GM18867 (cell line): Measurements from ENCODE around the gene IMPACT.

Experiments used
- ATAC-seq: cut with Tn5 transposase; IDR thresholded peaks from one replicate; pipeline ENCODE4 v1.9.1; 2021; ENCODE audit warnings: mild to moderate bottlenecking, moderate library complexity; ENCODE audit not compliant: unreplicated experiment

The IMPACT gene

DNA sequence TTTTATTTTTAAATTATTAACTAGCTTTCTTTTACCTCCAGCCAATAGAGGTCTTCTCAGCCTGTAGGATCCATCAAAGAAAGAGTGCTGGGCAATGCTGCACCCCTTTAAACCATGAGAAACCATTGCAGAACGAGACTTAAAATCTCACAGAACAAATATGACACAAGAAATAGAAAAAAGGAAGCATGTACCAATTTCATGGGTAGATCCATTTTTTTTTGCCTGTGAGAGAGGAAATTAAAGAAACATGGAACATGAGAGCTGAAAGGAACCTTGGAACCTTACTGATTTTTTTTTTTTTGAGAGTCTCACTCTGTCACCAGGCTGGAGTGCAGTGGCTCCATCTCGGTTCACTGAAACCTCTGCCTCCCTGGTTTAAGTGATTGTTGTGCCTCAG lies 47.9 kb downstream of the IMPACT start:
- no peak for ATAC-seq

DNA sequence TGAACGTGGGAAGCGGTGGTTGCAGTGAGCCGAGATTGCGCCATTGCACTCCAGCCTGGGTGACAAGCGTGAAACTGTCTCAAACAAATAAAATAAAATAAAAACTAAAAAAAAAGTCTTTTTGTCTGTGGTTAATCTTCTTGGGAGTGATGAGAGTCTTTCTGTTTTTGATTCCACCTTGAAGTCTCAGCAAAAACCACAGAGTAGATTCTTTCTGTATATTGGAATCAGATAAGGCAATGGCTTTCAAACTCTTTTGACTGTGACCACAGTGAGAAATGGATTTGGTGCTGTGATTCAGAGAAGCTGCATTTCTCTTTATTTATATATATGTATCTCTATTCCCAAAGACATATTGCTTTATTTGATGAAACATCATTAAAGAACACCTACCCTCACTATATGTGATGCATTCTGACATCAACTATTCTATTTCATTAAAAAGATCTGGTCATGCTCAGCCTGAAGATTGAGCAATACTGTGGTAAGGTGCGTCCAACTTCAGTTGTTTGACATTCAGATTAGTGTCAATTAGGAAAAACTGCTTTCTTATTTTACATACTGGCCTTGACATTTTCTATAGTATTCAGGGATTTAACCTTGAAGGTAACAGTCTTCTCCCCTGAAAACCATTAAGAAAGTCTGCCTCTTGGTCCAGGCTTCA lies 49.6 kb downstream of the IMPACT start:
- no peak for ATAC-seq

- no peak for ATAC-seq
Observed at GRCh38 chr18:24479371-24479770, 52.9 kb downstream of the IMPACT start.

GRCh38 chr18:24482821-24483220 lies 56.4 kb downstream of the IMPACT start:
- no peak for ATAC-seq

DNA sequence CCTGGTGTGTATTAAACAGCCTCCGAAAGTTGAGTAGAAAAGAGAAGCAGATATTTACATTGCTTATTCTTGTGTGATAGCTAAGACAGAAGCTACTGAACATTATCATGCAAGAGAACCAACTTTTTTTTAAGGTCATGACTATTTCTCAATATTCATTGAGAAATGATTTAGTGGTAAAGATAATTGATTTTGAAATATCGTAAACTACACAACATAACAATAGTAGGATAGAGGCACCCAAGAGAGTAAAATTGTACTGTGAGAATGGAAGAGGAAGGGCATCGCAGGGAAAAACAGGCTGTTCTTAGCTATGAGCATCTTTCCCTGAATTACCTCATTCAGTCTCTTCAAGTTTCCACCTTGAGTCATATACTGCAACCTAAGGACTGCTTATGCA lies 59.2 kb downstream of the IMPACT start:
- ATAC-seq, result no peak

DNA sequence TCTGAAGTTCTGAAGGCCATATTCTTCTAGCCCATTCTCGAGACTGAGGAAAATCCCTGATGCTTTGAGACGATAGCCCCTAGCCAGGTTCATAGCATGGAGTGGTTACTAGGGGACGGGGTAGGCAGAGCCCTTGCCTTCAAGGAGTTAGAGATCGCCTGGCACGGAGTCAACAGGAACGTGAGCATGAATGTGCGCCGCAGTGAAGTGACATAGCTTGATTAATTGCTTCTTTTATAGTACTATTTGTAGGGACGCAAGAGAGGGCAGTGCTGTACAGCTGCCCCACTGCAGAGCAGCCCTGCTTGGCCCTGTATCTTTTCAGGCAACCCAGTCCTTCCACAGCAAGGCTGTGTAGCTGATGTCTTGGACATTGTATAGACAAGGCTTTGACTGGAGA lies 60.2 kb downstream of the IMPACT start:
- ATAC-seq, result no peak

DNA sequence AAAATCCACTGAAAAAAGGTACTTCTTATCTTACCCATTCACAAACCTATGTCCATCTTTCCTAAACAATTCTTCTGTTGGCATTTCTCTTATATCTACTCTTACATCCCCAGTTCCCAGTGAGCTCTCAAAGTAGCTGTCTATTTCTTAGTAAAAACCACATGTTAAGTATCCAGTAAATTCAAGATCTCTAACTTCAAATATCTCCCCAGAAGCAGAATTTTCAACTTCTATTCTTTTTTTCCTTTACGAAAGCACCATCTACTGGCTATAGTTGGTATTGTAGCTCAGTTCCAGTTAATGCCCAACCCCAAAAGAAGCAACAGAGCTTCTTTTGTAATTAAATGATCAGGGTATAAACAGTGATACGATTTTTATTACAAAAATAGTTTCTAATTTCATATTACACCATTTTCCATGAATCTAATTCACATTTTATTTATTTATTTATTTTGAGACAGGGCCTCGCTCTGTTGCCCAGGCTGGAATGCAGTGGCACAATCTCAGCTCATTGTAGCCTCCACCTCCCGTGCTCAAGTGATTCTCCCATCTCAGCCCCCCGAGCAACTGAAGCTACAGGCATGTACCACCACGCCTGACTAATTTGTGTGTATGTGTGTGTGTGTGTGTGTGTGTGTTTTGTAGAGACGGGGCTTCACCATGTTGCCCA lies 62.5 kb downstream of the IMPACT start:
- ATAC-seq, result no peak

- no peak for ATAC-seq
Observed at GRCh38 chr18:24490539-24490938, 64.1 kb downstream of the IMPACT start.

DNA sequence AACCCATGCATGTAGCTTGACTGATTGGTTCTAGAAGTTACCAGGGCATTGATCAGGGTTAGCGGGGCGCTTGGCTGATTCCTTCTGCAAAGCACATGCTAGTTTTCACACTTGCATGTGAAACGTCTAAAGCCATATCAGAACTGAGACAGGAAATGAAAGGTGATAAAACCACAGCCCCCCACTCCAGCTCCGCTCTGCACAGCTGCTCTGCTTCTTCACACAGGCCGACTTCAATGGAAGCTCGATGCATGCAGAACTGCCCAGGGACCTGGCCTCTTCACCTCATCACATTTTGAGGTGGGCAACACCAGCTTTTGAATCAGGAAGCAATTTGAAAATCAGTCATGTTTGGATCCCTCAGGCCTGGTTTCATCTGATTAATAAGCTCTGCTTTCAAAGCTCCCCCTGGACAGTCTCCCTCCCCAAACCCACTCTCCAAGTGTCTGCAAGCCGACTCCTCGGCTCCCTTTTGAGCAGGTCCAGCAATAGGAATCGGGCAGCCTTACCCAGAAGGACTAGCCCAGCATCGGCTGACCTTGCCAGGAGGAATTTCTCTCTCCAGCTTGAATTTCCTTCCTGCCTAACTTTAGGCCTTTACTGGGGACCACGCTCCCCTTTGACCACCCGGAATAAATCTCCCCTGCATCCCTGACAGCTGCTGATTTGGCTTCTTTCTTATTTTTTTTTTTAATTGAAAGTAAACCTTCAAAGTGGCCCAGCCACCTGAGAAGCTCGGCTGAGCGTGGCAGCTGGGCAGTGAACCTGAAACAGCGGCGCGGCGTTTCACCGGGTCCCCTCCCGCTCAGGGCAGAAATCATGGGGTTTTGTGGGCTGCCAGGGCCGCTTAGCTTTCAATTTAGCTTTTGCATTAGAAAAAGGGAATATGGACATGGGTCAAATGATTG lies 65.7 kb downstream of the IMPACT start:
- peak; percentile 89 for ATAC-seq

DNA sequence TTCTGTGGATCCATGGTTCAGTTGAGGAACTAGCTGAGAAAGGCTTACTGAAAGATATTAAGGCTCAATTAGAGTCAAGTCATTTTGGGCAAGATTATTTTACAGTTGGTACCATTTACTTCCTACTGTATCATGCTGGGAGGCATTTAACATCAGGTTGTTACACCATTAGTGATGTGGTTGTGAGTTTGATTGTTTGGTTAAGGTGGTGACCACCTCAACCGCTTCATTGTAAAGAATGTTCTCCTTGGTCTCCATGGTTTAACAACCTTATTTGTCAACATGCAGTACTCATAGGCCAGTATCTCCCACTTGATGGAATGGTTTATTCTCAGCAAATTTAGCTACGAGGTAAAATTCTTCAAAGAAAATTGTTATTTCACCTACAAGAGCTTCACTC lies 68.1 kb downstream of the IMPACT start:
- ATAC-seq, result no peak

GRCh38 chr18:24497031-24497754 lies 70.7 kb downstream of the IMPACT start:
- ATAC-seq, result no peak

DNA sequence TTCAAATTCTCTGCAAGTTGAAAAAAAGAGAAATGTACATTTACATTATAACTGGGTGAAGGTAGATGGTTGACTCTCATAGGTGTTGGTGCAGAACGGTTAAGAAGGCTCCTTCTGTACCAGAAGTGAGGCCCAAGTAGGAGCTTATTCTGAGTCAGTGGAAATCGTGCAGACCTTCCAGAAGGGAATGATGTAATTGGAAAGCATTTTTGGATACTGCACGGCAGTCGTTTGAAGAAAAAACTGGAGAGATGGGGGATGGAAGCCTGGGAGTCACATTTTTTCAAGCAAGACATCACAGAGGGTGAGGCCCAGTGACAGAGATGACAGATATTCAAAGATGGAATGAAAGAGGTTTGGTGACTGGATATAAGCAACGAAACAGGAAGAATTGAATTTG lies 73.3 kb downstream of the IMPACT start:
- ATAC-seq, result no peak

GRCh38 chr18:24500217-24500616 lies 73.7 kb downstream of the IMPACT start:
- no peak for ATAC-seq

DNA sequence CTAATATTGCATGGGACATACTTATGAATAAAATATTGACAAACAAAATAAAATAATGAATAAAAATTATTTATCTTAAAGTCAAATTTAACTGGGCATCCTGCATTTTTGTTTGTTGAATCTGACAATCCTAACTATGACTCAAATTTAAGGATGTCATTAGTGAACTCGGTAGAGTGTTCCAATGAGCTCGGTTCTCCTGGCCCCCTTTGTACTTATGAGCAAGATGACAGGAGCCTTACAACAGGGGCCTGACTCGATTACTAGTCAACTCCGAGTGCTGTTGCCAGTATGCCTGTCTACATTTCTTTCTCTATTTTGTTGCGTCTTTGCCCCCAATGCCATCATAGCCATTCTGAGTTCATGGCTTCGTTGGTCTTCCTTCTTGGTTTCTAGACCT lies 74.3 kb downstream of the IMPACT start:
- no peak for ATAC-seq

DNA sequence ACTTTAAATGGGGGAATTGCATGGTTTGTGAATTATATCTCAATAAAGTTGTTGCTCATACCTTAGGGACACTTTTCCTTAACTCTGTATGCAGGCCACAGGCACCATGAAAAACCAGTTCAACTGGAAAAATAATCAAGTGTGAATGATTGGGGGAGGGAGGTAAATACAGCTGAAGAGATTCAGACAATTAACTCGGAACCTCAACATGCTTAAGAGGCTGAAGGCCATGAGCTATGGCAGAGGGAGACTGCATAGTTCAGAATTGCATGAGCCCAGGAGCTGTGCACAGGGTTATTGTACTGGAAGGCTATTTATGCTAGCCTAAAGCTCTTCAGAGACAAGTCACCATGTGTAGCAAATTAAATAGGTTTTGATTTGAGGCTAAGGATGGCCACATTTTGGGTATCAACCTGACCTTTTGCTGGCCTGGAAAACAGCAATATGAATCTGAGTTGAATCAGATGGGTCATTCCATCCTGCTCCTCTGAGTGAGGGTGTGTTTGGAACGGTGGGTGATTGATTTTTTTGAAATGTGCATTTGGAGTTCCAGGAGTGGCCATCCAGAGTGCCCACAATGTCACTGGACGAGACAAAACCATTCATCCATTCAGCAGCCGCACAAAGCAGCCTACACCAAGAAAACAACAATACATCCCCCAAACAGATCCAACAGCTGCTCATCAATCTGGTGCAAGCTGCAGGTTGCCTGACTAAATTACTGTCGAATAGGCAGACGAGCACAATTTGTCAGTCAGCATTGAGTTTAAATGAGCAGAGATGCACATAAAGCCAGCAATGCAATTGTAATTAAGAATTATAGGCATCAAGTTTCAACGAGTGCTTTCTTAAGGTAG lies 76.4 kb downstream of the IMPACT start:
- ATAC-seq, result no peak
